GM18858 (cell line): ENCODE results near the gene MYH11.

ENCODE experiments used
- ATAC-seq: cut with Tn5 transposase; IDR thresholded peaks from one replicate; pipeline ENCODE4 v1.9.1; 2021; ENCODE audit not compliant: unreplicated experiment

MYH11 gene

DNA sequence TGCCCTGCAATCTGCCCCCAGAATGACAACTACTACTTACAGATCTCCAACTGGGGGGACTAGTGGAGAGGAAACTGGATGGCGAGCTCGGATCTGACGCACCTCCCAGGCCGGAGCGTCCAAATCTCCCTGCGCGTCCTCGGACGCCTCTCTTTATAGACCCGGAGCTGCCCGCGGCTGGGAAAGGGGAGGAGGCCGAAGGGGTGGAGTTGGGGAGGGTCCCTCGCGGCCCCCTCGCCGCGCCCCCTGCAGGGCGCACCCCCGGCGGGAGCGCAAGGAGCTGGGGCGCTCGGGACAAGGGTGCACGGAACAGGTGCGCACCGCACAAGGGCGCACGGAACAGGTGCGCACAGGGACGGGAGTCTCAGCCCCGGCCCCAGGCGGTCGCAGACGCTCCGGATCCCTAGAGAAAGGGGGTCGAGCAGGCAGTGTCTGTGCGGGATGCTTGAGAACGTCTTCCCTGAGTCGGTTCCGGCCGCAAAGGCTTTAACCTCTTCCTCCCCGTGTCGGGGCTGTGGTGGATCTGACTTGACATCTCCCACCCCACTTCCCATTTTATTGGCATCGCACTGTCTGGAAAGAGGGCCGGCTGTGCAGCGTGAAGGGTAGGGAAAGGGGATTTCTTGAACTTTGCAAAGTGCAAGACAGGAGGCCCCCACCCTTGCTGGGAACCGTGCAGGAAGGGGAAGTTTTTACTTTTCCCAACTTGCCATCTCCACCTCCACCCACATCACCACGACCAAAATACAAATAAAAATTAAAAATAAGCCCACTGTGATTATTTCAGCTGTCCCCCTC, at the start of gene MYH11:
Gene MYH11 (minus strand): TSS at position 128 of the 798 bp plus-strand sequence. CDS start 18,776 bp downstream, outside the sequence.
- no peak for ATAC-seq

DNA sequence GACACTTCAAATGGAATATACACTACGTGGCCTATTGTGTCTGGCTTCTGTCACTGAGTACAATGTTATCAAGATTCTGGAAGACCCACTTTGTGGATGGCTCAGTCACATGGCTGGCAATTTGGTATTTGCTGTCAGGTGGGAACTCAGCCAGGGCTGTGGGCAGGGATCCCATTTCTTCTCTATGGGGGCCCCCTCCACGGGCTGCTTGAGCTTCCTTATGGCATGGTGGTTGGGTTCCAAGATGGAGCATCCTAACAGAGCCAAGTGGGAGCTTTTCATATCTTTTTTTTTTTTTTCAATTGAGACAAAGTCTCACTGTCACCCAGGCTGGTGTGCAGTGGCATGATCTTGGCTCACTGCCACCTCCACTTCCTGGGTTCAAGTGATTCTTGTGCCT, 49.6 kb upstream of the MYH11 start:
- ATAC-seq, result no peak

DNA sequence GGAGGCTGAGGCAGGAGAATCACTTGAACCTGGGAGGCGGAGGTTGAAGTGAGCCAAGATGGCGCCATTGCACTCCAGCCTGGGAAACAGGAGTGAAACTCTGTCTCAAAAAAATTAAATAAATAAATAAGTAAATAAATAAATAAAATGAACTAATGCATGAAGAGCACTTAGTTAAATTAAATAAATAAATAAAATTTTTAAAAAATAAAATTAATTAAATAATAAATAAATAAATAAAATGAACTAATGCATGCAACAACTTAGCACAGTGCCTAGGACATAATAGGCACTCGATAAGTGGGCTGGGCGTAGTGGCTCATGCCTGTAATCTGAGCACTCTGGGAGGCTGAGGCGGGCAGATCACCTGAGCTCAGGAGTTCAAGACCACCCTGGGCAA, 47.1 kb upstream of the MYH11 start:
- ATAC-seq, result no peak

DNA sequence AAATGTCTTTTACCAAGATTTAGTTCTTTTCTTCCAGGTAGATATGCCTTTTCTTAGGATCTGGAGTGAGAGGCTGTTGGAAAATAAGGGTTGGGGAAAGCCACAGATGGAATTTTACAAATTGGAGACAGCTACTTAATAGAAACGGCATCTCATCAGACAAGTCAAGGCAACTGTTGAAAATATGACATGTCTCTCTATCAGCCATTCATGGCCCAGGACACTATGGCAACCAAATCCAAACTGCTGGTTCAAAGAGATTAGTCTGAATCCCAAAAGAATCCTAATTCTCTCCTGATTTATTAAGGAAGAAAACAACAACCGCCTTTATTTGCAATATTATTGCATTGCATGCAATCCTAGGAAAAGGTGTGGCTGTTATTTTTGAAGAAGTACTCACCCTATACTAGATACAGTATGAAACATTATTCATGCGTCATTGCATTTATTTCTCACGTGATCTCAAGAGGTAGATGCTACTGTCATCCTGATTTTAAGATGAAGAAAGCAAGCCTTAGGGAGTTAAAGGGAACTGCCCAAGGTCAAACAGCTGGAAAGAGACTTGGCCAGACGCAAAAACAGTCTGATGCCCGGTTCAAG, 44.2 kb upstream of the MYH11 start:
- ATAC-seq, result no peak

DNA sequence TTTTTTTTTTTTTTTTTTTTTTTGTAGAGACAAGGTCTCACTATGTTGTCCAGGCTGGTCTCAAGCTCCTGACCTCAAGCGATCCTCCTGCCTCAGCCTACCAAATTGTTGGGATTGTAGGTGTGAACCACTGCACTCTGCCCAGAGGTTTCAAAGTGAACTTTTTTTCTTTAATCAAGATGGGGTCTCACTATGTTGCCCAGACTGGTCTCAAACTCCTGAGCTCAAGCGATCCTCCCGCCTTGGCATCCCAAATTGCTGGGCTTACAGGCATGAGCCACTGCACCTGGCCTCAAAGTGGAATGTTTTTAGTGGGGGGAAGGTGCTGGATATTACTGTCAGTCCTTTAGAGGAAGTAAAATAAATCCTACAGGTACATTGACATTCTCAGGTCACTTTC, 43.5 kb upstream of the MYH11 start:
- ATAC-seq, result no peak

DNA sequence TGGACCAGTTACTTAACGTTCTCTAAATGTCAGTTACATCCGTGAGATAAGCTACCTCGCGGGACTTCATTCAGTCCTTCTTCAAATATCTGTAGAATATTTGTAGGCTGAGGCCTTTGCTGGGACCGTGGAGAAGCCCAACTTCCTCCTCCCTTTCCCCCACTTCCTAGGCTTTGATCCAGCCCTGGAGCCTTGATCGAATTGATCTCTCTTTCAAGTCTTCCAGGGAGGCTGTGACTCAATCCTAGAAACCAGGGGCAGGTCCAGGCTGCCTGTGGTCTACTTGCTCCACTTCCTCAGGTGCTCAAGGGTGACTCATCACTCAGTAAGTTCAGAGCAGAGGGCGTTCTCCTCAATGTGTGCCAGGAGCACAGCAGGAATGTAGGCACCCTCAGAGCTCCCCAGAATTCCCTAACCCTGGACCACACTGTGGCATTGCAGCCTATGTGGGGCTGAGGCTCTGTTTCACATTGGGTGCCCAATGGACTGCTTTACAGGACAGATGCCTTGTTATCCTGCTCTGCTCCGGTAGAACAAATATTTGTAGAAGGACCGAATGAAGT, 42.8 kb upstream of the MYH11 start:
- no peak for ATAC-seq

DNA sequence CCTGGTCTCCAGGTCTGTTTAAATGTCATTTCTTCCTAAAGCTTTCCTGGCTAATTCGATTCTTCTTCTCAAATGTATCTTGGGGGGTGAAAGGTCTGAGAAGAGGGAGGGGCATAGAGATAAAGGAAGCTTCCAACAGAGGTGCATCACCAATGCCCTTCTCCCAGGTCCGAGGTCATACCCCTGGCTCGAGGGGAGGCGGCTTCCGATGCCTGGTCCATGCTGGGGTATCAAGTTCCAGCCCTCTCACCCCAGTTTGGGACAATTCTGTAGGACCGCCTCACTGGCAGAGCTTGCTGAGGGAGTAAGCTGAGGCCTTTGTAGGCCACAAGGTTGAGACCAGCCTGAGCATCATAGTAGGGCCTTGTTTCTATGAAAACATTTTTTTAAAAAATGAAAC, 41.8 kb upstream of the MYH11 start:
- ATAC-seq, result no peak

DNA sequence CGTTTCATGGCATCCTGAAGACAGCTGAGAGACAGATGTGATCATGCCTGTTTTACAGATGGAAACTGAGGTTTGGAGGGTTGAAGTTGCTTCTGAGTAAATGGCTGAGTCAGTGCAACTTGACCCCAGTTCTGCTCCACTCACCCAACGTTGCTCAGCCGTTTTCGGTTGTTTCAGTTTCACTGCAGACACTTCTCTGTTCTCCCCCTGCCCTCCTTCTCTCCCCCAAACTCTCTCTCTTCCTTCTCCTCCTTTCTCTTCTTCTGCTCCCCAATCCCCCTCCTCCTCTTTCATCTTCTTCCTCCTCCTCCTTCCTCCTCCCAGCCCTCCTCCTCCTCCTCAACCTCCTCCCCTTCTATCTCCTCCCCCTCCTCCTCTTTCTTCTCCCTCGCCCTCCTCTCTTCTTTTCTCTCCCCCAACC, 41.0 kb upstream of the MYH11 start:
- no peak for ATAC-seq

DNA sequence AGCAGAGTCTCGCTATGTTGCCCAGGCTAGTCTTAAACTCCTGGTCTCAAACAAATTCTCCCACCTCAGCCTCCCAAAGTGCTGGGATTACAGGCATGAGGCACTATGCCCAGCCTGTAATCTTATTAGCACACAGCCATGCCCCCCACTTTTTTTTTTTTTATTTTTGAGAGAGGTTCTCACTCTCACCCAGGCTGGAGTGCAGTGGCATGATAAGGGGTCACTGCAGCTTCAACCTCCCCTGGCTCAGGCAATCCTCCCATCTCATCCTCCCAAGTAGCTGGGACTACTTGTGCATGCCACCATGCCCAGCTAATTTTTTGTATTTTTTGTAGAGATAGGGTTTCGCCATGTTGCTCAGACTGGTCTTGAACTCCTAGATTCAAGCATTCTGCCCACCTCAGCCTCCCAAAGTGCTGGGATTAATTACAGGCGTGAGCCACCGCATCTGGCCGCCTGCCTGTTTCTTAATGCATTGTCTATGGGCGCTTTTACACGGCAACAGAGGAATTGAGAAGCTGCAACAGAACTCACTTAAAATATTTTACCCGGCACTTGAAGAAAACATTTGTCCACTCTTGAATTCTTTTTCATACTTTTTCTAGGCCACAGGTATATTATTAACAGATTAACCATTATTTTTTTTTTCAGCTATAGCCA, 40.4 kb upstream of the MYH11 start:
- no peak for ATAC-seq

DNA sequence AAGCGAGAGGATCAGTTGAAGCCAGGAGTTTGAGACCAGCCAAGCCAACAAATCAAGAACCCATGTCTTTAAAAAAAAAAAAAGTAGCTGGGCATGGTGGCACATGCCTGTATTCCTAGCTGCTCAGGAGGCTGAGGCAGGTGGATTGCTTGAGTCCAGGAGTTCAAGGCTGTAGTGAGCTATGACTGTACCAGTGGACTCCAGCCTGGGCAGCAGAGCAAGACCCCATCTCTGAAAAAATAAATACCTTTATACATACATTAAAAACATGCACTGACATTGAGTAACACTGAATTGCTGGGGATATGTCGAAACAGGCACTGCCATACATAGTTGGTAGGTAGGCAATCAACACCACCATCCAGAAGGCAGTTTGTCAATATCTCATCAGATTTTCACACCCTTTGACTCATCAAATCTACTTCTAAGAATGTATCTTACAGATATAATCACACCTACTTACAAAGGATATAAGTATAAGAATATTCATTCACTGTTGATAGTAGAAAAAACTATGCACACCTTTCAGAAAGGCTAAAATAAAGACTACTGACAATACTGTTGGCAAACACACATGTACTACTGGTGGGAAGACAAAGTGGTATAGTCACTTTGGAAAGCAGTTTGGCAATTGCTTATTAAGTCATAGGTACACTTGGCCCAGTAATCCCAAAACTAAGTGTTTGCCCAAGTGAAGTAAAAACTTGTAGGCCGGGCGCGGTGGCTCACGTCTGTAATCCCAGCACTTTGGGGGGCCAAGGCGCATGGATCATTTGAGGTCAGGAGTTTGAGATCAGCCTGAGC, 37.9 kb upstream of the MYH11 start:
- ATAC-seq, result no peak

DNA sequence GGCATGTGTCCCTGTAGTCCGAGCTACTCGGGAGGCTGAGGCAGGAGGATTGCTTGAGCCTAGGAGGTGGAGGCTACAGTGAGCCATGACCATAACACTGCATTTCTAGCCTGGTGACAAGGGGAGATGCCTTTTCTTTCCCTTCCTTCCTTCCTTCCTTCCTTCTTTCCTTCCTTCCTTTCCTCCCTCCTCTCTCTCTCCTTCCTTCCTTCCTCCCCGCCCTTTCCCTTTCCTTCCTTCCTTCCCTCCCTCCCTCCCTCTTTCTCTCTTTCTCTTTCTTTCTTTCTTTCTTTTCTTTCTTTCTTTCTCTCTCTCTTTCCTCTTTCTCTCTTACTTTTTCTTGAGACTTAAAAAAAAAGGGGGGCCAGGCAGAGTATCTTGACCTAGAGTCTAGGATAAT, 34.7 kb upstream of the MYH11 start:
- no peak for ATAC-seq

DNA sequence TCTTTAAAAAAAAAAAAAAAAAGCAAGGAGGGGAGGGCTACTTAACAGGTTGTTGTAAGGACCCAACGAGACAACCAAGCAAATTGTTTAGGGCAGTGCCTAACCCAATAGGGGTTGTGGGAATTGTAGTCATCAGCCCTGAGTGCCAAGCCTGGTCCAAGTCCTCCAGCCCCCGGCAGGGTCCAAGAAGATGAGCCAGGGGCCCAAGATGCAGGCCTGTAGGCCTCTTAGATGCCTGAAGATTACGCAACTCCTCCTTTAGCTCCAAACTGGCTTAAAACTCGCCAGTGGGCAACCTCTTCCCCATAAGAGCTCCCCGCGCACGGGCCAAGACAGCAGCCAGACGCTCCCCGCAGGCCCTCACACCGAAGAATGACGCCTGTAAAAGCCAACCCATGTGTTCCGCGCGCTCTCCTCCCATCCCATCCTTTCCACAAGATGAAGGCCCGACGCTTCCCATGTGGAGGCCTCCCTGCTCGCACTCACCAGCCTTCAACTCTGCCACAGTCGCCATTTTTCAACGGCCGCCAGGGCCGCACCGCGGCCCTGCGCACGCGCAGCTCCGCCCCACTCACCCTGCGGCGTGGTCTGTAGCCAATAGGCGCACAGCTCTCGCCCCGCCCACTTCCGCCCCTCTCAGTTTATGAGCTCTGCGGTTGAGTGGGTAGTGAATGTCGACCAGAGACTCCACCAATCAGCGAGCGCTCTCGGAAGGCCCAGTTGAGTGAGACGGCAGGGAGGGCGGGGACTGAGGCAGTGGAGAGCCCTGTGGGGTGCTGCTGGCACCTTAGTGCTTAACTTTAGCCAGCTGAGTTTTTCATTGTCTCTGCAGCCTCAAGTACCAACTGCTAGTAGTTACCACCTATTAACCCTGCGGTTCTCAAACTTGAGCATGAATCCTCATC, 31.5 kb upstream of the MYH11 start, which contains the start of gene CEP20:
Gene CEP20 (minus strand): TSS at position 532 of the 905 bp plus-strand sequence. CDS start 18 bp downstream, at position 514.
- ATAC-seq, result peak; percentile 95

DNA sequence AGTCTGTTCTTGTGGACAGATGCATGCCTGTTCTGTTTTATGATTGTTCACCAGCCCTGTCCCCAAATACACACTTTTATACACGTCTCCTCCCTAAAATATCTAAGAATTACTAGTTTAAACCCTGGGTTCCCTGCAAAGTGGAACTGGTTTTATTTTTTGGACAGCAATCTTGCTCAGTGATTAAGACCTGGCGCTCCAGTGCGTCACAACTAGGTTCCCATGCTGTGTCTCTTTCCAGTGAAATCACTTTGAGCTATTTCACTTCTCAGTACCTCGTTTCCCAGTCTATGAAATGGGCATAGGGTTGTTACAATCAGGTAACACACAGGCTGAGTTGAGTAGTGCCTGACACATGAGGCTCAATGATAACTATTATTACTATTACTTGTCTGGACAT, 30.5 kb upstream of the MYH11 start:
- no peak for ATAC-seq

DNA sequence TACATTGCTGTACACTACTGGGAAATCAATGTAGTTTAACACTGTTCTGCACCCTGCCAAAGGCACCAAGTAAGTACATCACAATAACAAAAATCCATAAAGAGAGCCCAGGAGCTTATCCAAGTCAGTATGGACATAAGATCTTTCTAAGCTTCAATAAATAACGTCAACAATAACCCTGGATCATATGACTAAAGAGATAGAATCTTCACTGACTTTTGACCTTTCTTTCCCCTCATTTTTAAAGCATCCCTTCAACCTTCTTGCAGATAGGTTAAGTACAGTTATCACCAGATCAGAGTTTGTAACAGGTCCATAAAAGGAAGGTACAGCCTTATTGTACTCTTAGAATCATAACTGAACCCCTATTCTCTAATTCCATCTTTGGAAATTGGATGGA, 29.2 kb upstream of the MYH11 start:
- ATAC-seq, result no peak

DNA sequence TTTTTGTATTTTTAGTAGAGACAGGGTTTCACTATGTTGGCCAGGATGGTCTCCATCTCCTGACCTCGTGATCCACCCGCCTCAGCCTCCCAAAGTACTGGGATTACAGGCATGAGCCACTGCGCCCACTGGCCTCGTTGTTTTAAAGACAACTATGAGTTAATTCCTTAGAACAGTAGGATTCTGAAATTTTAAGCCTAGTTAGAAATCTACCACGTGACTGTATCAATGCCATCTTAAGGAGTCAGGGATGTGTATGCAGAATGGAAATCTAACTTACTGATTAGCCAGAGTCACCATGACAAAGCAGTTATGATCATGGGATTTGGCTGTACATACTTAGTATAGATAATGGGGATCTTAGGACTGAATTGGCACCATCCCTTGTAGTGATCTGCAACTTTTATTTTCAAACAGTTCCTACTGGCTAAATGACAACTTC, 28.8 kb upstream of the MYH11 start:
- ATAC-seq, result no peak

DNA sequence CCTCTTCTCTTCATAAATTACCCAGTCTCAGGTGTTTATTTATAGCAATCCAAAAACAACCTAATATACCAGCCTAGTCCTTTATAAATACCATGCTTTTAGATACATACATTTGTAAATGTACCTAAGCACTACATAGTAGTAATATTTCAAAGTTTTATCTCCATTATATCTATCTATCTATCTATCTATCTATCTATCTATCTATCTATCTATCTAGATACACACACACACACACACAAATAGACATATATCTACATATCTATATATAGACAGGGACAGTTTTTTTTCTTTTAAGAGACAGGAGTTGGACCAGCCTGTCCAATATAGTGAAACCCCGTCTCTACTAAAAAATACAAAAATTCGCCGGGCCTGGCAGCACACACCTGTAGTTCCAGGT, 25.7 kb upstream of the MYH11 start:
- ATAC-seq, result no peak

DNA sequence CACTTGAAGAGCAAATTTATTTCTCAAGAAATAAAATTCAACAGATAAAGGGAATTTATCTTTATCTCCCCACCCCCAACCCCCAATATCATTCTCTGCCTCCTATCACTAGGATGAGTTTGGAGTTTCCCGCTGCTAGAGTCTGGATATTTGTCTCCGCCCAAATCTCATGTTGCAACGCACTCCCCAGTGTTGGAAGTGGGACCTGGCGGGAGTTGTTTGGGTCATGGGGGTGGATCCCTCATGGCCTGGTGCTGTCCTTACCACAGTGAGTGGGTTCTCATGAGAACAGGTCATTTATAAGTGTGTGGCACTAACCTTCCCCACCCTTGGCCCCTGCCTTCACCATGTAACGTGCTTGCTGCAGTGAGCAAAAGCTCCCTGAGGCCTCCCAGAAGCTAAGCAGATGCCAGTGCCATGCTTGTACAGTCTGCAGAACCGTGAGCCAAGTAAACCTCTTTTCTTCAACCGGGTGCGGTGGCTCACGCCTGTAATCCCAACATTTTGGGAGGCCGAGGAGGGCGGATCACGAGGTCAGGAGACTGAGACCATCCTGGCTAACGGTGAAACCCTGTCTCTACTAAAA, 25.1 kb upstream of the MYH11 start:
- ATAC-seq, result no peak

DNA sequence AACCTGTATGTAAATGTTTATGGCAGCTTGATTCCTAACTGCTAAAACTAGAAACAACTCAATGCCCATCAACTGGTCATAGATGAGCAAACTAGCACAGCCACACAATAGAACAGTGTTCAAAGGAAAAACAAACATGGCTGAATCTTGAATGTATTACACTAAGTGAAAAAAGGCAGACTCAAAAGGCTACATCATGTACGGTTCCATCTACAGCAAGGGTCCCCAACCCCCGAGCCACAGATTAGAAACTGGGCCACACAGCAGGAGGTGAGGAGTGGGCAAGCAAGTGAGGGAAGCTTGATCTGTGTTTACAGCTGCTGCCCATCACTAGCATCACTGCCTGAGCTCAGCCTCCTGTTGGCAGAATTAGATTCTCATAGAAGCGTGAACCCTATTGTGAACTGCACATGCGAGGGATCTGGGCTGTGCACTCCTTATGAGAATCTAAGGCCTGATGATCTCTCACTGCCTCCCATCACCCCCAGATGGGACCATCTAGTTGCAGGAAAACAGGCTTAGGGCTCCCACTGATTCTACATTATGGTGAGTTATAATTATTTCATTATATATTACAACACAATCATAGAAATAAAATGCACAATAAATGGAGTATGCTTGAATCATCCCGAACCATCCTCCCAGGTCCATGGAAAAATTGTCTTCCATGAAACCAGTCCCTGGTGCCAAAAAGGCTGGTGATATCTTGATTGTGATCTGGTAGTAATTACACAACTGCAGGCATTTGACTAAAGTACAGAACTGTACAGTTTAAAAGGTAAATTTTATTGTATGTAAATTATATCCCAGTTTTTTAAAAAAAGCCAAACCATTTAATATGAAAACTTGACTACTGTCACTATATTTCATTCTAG, 23.8 kb upstream of the MYH11 start:
- no peak for ATAC-seq
